Tibial nerve (tissue), 4 donors: ENCODE measurements around the gene CHN2.

Experiments used
- EP300 ChIP-seq, 2 donors: sonication (generic); formaldehyde crosslinking; IDR thresholded peaks; one replicate each; pipeline ENCODE4 v1.6.1; 2017; ENCODE audit warnings: antibody characterized with exemption in 2 of 2, mild to moderate bottlenecking in 1 of 2
- TF ChIP-seq, protein P1 (sequence below), 5 experiments: fragments of 200-600 bp in 3 of 5; fragments of 450-650 bp in 2 of 5; sonication (generic) in 3 of 5; IDR thresholded peaks; one replicate each; pipeline ENCODE4 v1.5.1; 2016 to 2019; ENCODE audit warnings: antibody characterized with exemption in 5 of 5, mild to moderate bottlenecking in 3 of 5, moderate library complexity in 2 of 5

DNA sequence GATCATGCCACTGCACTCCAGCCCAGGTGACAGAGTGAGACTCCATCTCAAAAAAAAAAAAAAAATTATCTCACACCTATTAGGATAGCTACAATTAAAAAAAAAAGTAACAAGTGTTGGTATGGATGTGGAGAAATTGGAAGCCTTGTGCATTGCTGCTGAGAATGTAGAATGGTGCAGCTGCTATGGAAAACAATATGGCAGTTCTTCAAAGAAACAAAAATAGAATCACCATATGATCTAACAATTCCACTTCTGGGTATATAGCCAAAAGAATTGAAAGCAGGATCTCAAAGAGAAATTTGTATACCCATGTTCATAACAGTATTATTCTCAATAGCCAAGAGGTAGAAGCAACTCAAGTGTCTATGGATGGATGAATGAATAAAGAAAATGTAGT, 225.4 kb downstream of the CHN2 start:
- TF ChIP-seq, protein P1, sequence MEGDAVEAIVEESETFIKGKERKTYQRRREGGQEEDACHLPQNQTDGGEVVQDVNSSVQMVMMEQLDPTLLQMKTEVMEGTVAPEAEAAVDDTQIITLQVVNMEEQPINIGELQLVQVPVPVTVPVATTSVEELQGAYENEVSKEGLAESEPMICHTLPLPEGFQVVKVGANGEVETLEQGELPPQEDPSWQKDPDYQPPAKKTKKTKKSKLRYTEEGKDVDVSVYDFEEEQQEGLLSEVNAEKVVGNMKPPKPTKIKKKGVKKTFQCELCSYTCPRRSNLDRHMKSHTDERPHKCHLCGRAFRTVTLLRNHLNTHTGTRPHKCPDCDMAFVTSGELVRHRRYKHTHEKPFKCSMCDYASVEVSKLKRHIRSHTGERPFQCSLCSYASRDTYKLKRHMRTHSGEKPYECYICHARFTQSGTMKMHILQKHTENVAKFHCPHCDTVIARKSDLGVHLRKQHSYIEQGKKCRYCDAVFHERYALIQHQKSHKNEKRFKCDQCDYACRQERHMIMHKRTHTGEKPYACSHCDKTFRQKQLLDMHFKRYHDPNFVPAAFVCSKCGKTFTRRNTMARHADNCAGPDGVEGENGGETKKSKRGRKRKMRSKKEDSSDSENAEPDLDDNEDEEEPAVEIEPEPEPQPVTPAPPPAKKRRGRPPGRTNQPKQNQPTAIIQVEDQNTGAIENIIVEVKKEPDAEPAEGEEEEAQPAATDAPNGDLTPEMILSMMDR (IDR thresholded peaks at IDR 0.05): no peak
- no peak for TF ChIP-seq EP300 (IDR thresholded peaks at IDR 0.05)
